ENCODE results near the gene PTGDS. TPM values are rescaled to one million over a fixed set of nuclear protein-coding genes. Genes with fewer than 3 reads are reported as not detected.

PTGDS gene
- total RNA-seq, 1 donor from 2014 or later = 0.36 TPM

- peaks cover 9% of the 10 kb centered on the region for H3K9me3 Mint-ChIP-seq
- intact Hi-C loops (cut with micrococcal nuclease) = no loop called here
- H3K27ac Mint-ChIP-seq = no peak overlapping the region
- DNase-seq (ENCODE audit: low spot score) = no peak
- H3K27me3 Mint-ChIP-seq (ENCODE audit: insufficient read depth) = no peaks in the 10 kb centered on the region
- H3K4me3 Mint-ChIP-seq = no peak overlapping the region
- H3K36me3 Mint-ChIP-seq (ENCODE audit: low read depth) = no peaks in the 10 kb centered on the region
- H3K4me1 Mint-ChIP-seq (ENCODE audit: low read depth) = no peaks in the 10 kb centered on the region
Observed at GRCh38 chr9:136957901-136958300, 19.4 kb upstream of the PTGDS start.

- Mint-ChIP-seq H3K27ac (no peak overlapping the region), H3K9me3 (peaks cover 9% of the 10 kb centered on the region), H3K4me3 (no peak overlapping the region), H3K27me3 (ENCODE audit: insufficient read depth) (no peaks in the 10 kb centered on the region), H3K36me3 (ENCODE audit: low read depth) (no peaks in the 10 kb centered on the region), H3K4me1 (ENCODE audit: low read depth) (no peaks in the 10 kb centered on the region)
- intact Hi-C loops (cut with micrococcal nuclease) = no loop called here
- no peak for DNase-seq (ENCODE audit: low spot score)
Observed at GRCh38 chr9:136958473-136958872, 18.8 kb upstream of the PTGDS start.

- peaks cover 9% of the 10 kb centered on the region for H3K9me3 Mint-ChIP-seq
- H3K27ac Mint-ChIP-seq = no peak overlapping the region
- no peaks in the 10 kb centered on the region for H3K27me3 Mint-ChIP-seq (ENCODE audit: insufficient read depth)
- no peak overlapping the region for H3K4me3 Mint-ChIP-seq
- DNase-seq (ENCODE audit: low spot score) = no peak
- H3K36me3 Mint-ChIP-seq (ENCODE audit: low read depth) = no peaks in the 10 kb centered on the region
- no peaks in the 10 kb centered on the region for H3K4me1 Mint-ChIP-seq (ENCODE audit: low read depth)
- intact Hi-C loops (cut with micrococcal nuclease) = no loop called here
Observed at GRCh38 chr9:136958898-136959850, 18.1 kb upstream of the PTGDS start.

GRCh38 chr9:136960212-136960937, 16.9 kb upstream of the PTGDS start:
- no peak overlapping the region for H3K4me3 Mint-ChIP-seq
- peaks cover 9% of the 10 kb centered on the region for H3K9me3 Mint-ChIP-seq
- H3K36me3 Mint-ChIP-seq (ENCODE audit: low read depth) = no peaks in the 10 kb centered on the region
- intact Hi-C loops (cut with micrococcal nuclease) = no loop called here
- H3K27me3 Mint-ChIP-seq (ENCODE audit: insufficient read depth) = no peaks in the 10 kb centered on the region
- DNase-seq (ENCODE audit: low spot score) = no peak
- H3K27ac Mint-ChIP-seq = no peak overlapping the region
- peaks cover 4% of the 10 kb centered on the region for H3K4me1 Mint-ChIP-seq (ENCODE audit: low read depth)

- Mint-ChIP-seq H3K9me3 (peaks cover 9% of the 10 kb centered on the region), H3K27ac (no peak overlapping the region), H3K4me3 (no peak overlapping the region), H3K36me3 (ENCODE audit: low read depth) (no peaks in the 10 kb centered on the region), H3K4me1 (ENCODE audit: low read depth) (peaks cover 9% of the 10 kb centered on the region), H3K27me3 (ENCODE audit: insufficient read depth) (no peaks in the 10 kb centered on the region)
- intact Hi-C loops (cut with micrococcal nuclease) = no loop called here
- DNase-seq (ENCODE audit: low spot score) = no peak
Observed at GRCh38 chr9:136960938-136961275, 16.4 kb upstream of the PTGDS start.

GRCh38 chr9:136961279-136962065, 15.8 kb upstream of the PTGDS start:
- Mint-ChIP-seq H3K36me3 (ENCODE audit: low read depth) (no peaks in the 10 kb centered on the region), H3K27ac (no peak overlapping the region), H3K4me1 (ENCODE audit: low read depth) (peaks cover 14% of the 10 kb centered on the region), H3K27me3 (ENCODE audit: insufficient read depth) (no peaks in the 10 kb centered on the region), H3K4me3 (no peak overlapping the region), H3K9me3 (peaks cover 5% of the 10 kb centered on the region)
- intact Hi-C loops (cut with micrococcal nuclease) = no loop called here
- no peak for DNase-seq (ENCODE audit: low spot score)

GRCh38 chr9:136962163-136962562, 15.1 kb upstream of the PTGDS start:
- intact Hi-C loops (cut with micrococcal nuclease) = no loop called here
- H3K4me1 Mint-ChIP-seq (ENCODE audit: low read depth) = peaks cover 15% of the 10 kb centered on the region
- no peak overlapping the region for H3K27ac Mint-ChIP-seq
- peaks cover 3% of the 10 kb centered on the region for H3K27me3 Mint-ChIP-seq (ENCODE audit: insufficient read depth)
- no peaks in the 10 kb centered on the region for H3K9me3 Mint-ChIP-seq
- H3K4me3 Mint-ChIP-seq = no peak overlapping the region
- no peaks in the 10 kb centered on the region for H3K36me3 Mint-ChIP-seq (ENCODE audit: low read depth)
- DNase-seq (ENCODE audit: low spot score) = no peak

GRCh38 chr9:136962701-136963248, 14.5 kb upstream of the PTGDS start:
- no peak overlapping the region for H3K4me3 Mint-ChIP-seq
- H3K27ac Mint-ChIP-seq = no peak overlapping the region
- DNase-seq (ENCODE audit: low spot score) = no peak
- no peaks in the 10 kb centered on the region for H3K36me3 Mint-ChIP-seq (ENCODE audit: low read depth)
- H3K27me3 Mint-ChIP-seq (ENCODE audit: insufficient read depth) = peaks cover 5% of the 10 kb centered on the region
- H3K9me3 Mint-ChIP-seq = no peaks in the 10 kb centered on the region
- peaks cover 15% of the 10 kb centered on the region for H3K4me1 Mint-ChIP-seq (ENCODE audit: low read depth)
- intact Hi-C loops (cut with micrococcal nuclease) = no loop called here

- no peak overlapping the region for H3K4me3 Mint-ChIP-seq
- peaks cover 15% of the 10 kb centered on the region for H3K4me1 Mint-ChIP-seq (ENCODE audit: low read depth)
- H3K27me3 Mint-ChIP-seq (ENCODE audit: insufficient read depth) = peaks cover 5% of the 10 kb centered on the region
- H3K27ac Mint-ChIP-seq = no peak overlapping the region
- intact Hi-C loops (cut with micrococcal nuclease) = no loop called here
- no peaks in the 10 kb centered on the region for H3K9me3 Mint-ChIP-seq
- H3K36me3 Mint-ChIP-seq (ENCODE audit: low read depth) = no peaks in the 10 kb centered on the region
- no peak for DNase-seq (ENCODE audit: low spot score)
Observed at GRCh38 chr9:136963341-136963740, 14.0 kb upstream of the PTGDS start.

GRCh38 chr9:136963751-136964150, 13.6 kb upstream of the PTGDS start:
- Mint-ChIP-seq H3K9me3 (no peaks in the 10 kb centered on the region), H3K36me3 (ENCODE audit: low read depth) (no peaks in the 10 kb centered on the region), H3K27me3 (ENCODE audit: insufficient read depth) (peaks cover 5% of the 10 kb centered on the region), H3K4me1 (ENCODE audit: low read depth) (peaks cover 15% of the 10 kb centered on the region), H3K27ac (no peak overlapping the region), H3K4me3 (no peak overlapping the region)
- intact Hi-C loops (cut with micrococcal nuclease) = no loop called here
- DNase-seq (ENCODE audit: low spot score) = no peak

GRCh38 chr9:136964171-136964689, 13.1 kb upstream of the PTGDS start:
- Mint-ChIP-seq H3K4me3 (no peak overlapping the region), H3K9me3 (no peaks in the 10 kb centered on the region), H3K27ac (no peak overlapping the region), H3K4me1 (ENCODE audit: low read depth) (peaks cover 15% of the 10 kb centered on the region), H3K36me3 (ENCODE audit: low read depth) (no peaks in the 10 kb centered on the region), H3K27me3 (ENCODE audit: insufficient read depth) (peaks cover 5% of the 10 kb centered on the region)
- no peak for DNase-seq (ENCODE audit: low spot score)
- intact Hi-C loops (cut with micrococcal nuclease) = no loop called here

- Mint-ChIP-seq H3K36me3 (ENCODE audit: low read depth) (no peaks in the 10 kb centered on the region), H3K4me3 (no peak overlapping the region), H3K9me3 (no peaks in the 10 kb centered on the region), H3K27ac (no peak overlapping the region), H3K27me3 (ENCODE audit: insufficient read depth) (peaks cover 5% of the 10 kb centered on the region), H3K4me1 (ENCODE audit: low read depth) (peaks cover 15% of the 10 kb centered on the region)
- DNase-seq (ENCODE audit: low spot score) = no peak
- intact Hi-C loops (cut with micrococcal nuclease) = no loop called here
Observed at GRCh38 chr9:136964833-136965422, 12.4 kb upstream of the PTGDS start.
